Renal pelvis (tissue), 4 donors: Measurements from ENCODE around the gene KIAA1328. TPM values are rescaled to one million over a fixed set of nuclear protein-coding genes. Genes with fewer than 3 reads are reported as not detected.
"Not testable (repeated sequence)": the region's sequence is repeated elsewhere in the genome, so short reads cannot be mapped to it uniquely, and the experiment has no call there.

Source experiments
- DNase-seq: peaks from one replicate; pipeline ENCODE4 v3.0.0-alpha.2; 2013
- polyA plus RNA-seq, 3 donors: library from polyadenylated mRNA; unstranded; fragments of 120-200 nt; gene quantifications; one replicate each; pipeline ENCODE4 v1.2.1, GENCODE V29; 2013; ENCODE audit not compliant: insufficient read length in 3 of 3

Gene KIAA1328
- polyA plus RNA-seq, 3 donors: 8.5 to 14.9 (median 12.1) TPM

DNA sequence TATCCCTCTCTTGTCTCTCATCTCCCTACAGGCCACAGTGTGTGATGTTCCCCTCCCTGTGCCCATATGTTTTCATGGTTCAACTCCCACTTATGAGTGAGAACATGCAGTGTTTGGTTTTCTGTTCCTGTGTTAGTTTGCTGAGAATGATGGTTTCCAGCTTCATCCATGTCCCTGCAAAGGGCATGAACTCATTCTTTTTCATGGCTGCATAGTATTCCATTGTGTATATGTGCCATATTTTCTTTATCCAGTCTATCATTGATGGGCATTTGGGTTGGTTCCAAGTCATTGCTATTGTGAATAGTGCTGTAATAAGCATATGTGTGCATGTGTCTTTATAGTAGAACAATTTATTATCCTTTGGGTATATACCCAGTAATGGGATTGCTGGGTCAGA lies 44.9 kb downstream of the KIAA1328 start:
- not testable (repeated sequence) for DNase-seq

DNA sequence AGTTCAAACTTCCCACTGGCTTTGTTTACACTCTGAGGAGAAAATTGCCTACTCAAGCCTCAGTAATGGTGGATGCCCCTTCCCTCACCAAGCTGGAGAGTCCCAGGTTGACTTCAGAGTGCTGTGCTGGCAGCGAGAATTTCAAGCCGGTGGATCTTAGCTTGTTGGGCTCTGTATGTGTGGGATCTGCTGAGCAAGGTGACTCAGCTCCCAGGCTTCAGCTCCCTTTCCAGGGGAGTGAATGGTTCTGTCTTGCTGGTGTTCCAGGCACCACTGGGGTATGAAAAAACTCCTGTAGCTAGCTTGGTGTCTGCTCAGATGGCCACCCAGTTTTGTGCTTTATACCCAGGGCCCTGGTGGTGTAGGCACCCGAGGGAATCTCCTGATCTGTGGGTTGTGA lies 50.9 kb downstream of the KIAA1328 start:
- not testable (repeated sequence) for DNase-seq

DNA sequence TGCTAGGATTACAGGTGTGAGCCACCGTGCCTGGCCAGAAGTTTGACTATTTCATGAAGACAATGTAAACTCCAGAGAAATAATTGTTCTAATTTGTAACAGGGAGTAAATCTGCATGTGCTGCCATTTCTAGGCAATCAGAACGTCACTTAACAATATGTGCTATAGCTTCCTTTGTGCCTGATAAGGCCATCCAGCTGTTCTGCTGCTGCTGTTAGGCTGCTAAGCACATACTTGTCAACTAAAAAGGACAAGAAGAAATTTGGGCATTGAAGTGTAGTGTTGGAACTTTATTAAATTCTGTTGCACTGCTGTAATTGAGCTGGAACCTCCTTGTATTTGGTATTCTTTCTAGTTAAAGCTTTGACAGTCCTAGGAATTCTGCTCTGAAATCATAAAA lies 57.1 kb downstream of the KIAA1328 start:
- no peak for DNase-seq

DNA sequence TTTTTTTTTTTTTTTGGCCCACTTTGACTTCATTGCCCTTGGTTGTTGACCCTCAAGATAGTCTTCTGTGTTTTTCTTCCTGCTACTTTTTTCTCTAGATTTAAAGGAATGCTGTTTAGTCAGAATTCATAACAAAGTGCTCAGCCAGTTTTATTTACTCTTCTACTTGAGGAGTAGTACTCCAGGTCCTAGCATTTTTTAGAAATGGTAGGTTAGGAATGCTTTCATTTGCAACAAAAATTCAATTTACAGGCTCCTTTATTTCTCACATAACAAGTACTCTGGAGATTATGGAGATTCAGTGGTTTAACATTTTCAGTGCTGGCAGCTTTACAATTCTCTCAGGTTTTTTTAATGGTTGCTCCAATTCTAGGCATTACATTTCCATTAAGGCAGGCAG lies 58.2 kb downstream of the KIAA1328 start:
- no peak for DNase-seq

DNA sequence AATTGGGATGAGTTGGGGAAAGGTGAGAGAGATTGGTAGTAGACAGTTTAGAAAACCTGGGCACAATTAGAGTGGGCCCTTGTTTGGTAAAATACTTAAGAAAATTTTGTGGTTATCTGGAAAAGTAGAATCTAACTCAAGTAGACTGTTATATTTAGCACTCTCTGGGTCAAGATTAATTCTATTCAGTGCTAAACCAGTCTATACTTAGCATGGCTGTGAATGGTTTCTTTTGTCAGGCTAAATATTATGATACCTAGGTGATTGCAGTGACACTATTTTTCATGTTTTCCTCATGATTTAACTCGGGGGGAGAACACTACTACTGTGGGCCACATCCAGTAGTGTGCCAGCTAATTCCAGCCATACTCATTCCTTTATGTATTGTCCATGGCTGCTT lies 58.9 kb downstream of the KIAA1328 start:
- no peak for DNase-seq

DNA sequence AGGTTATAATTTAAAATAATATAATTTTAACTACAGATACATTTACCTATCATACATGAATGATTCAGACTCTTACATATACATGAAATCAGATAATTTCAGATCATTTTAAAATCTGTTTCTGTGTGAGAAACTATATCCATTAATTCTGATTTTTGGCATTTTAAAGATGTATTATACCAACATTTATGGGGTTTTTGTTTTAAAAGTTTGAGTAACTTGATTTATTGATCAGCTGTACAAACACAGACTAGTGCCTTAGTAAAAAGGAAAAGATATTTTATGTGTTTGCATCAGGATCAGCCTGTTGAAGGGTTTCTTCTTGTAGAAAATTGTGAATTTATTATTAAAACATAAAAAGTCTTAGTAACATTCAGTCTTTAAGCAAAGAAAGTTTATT lies 59.9 kb downstream of the KIAA1328 start:
- no peak for DNase-seq

DNA sequence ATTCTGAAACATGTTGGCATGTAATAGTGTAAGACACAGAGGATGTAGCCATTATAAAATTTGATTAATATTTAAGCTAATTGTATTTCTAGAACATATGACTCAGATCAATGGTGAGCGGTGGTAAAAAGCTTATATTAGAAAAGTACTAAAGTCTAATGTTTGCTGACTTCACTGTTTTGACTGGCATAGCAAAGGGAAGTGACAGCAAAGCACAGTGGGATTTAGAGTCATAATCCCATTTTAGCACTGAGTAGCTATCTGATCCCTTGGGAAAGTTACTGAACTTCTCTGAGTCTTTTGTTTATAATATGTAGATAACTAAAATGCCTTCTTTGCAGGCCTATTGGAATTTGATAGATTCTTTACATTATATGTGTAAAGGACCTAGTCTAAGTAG lies 60.4 kb downstream of the KIAA1328 start:
- no peak for DNase-seq

DNA sequence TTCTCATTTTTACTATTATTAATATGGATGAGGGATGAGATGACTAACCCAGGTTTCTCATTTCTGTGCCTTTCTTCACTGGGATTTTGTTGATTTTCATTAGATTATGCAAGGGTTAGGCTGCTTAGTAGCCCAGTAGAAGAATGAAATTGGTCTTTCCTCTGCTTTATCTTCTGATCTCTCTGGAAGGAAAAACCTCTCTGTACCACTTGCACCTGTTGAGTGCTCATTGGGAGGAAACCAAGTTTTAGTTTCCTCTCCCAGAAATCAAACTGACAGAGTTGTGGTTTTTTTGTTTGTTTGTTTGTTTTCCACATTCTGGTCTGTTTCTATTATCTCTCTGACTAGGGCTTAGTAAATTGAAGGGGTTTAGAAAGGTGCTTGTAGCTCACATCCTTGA lies 60.8 kb downstream of the KIAA1328 start:
- DNase-seq: no peak

DNA sequence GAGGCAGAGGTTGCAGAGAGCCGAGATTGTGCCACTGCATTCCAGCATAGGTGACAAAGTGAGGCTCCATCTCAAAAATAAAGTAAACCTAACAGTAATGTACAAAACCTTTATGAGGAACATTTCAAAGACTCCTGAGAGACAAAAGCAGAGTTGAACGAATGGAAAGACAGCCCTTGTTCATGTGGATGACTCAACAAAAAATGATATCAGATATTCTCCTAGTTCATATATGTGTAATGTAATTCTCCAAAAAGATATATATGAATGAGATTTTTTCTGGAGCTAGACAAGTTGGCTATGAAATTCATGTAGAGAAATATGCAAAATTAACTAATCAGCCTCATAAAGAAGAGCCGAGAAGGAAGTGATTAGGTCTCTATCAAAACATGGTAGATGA lies 61.7 kb downstream of the KIAA1328 start:
- DNase-seq: no peak

DNA sequence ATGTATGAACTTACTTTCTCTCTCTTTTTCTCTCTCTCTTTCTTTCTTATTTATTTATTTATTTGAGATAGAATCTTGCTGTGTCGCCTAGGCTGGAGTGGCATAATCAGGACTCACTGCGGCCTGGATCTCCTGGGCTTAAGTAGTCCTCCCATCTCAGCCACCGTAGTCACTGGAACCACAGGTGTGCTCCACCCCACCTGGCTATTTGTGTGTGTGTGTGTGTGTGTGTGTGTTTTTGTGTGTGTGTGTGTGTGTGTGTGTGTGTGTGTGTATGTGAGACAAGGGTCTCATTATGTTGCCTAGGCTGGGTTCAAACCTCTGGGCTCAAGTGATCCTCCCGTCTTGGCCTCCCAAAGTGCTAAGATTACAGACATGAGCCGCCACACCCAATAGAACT lies 64.3 kb downstream of the KIAA1328 start:
- no peak for DNase-seq

DNA sequence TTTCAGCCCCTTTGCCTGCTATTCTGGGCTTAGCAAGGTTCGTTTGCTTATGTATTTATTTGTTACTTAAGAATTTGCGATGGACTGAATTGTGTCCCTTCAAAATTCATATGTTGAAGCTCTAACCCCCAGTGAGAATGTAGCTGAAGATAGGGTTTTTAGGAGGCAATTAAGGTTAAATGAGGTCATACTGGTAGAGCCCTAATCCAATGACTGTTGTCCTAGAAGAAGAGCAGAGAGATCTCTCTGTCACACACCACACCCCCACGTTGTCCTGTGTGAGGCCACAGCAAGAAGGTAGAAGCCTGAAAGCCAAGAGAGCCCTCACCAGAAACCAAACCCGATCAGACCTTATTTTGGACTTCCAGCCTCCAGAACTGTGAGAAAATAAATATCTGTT lies 66.7 kb downstream of the KIAA1328 start:
- no peak for DNase-seq

DNA sequence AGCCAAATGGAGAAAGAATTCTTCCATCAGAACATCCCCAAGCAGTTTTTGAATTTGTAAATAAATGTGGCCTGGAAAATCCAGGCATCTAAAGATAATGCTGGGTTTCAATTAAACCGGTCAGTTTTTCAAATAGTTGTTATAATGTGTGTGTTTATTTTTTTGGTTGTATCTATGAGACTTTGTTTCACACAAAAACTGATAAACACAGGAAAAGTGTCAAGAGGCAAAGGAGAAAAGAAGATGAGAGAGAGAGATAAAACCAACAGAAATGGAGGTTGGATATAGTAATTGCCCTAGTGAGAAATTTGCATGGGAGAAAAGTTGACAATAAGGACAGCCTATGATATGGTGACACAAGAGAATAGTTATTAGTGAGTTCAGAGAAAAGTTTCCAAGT lies 68.3 kb downstream of the KIAA1328 start:
- no peak for DNase-seq

DNA sequence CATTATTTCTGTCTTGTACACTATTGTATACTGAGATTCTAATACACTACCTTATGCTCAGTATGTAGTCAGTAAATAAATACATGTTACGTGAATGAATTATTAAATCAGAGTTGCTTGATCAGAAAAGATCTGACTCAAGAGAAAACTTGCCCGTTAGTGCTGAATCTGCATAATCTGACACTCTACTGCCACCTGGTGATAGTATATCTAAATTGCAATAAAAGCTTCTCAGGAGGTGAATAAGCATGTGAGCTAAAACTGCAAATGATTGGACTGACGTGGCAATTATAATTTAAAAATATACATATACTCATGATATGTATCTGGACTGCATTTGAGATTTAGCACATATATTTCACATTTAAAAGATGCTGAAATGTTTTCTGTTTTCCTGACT lies 70.4 kb downstream of the KIAA1328 start:
- no peak for DNase-seq

DNA sequence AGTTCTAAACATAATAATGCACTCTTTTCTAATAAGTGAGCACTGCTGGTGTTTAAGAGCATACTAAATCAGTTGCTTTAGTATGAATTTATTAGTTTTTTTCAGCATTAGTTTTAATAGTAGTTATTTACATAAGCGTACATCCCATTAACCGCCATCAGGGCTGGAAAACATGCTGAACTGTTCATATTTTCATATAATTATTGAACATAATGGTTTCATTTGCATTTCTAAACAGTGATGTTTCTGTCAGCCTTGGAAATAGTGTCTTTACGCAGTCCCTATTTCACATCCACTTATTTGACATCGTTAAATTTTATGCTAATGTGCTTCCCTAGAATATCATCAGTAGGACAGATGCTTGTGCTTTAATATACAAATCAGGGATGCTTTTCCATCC lies 71.5 kb downstream of the KIAA1328 start:
- no peak for DNase-seq

DNA sequence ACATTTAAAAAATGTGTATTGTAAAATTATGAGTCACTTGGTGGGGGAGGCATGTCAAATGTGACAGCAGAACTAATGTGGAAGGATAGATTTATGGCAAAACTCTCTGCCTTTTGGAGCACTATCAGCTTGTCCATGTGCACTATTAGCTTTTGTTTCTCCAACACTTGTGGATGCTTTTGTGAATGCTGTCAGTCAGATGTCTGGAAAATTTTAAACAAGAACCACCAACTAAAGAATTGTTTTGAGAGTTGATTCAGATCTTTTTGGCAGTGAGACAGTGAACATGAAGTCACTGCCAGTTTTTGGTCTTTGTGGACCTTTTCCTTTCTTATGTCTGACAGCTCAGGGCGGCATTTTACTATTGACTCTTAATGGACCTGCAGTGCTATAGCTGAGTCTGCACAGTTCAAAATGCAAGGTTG lies 72.4 kb downstream of the KIAA1328 start:
- no peak for DNase-seq

DNA sequence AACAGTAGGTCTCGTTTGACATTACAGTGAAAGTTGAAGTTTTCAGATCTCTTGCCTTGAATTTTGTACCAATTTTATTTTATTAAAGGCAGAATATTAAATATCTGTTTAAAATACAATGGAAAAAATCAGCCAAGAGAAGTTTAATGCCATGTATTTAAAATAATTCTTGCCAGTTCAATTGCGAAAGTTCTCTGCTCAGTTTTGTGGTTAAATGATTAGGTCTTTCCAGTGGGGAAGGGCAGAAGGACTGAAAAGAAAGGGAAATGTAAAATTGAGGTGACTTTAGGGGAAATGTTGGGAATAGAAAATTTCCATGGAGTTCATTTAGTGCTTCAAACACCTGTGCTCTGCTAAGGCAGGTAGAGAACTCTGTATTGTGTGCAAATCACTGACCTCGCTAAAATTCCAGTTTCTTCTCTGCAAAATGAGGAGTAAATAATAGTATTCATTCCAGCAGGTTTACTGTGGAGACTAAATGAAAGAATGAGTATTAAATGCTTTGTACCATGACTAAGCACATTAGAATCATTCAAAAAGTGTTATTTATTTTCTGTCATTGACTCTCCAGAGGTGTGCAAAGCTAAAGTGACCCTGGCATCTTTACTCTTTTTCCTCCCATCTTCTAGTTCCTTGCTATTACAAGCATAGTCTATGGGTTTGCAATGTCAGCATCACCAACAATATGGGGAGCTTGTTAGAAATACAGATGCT lies 74.4 kb downstream of the KIAA1328 start:
- DNase-seq: no peak

DNA sequence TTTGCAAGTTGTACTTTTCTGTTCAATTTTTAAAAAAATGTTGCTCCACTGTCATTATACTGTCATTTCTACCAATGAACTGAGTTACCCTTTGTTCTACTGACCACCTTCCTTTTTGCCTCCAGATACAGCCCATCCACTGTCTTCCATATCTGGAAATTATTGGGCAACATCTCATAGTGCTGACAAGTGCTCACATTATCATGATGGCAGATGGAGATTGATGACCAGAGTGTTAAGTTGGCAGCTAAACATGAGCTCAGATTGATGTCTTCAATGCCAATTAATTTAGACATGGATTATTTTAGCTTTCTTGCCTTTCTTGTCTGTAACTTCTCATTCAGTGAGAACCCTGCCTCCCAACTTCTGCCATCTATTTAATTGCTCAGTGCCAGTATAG lies 76.6 kb downstream of the KIAA1328 start:
- no peak for DNase-seq

DNA sequence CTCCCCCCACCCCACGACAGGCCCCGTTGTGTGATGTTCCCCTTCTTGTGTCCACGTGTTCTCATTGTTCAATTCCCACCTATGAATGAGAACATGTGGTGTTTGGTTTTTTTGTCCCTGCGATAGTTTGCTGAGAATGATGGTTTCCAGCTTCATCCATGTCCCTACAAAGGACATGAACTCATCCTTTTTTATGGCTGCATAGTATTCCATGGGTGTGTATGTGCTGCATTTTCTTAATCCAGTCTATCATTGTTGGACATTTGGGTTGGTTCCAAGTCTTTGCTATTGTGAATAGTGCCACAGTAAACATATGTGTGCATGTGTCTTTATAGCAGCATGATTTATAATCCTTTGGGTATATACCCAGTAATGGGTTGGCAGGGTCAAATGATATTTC lies 80.4 kb downstream of the KIAA1328 start:
- DNase-seq: not testable (repeated sequence)

DNA sequence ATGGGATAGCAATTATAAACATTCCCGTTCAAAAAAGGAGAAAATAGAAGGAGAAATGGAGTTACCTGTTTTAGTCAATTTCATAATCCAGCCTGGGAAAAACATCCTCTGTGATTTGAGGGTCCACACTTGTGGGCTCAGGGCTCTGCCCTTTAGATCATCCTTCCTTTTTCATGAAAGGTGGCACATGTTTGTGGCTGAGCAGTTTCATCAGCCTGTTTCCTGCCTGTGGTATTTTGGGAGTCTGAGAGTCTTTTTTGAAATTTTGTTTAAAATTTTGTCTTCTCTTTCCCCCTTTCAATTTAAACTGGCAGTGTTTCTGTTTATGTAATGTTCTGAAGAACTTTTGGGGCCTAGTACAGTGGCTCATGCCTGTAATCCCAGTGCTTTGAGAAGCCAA lies 84.0 kb downstream of the KIAA1328 start:
- no peak for DNase-seq

DNA sequence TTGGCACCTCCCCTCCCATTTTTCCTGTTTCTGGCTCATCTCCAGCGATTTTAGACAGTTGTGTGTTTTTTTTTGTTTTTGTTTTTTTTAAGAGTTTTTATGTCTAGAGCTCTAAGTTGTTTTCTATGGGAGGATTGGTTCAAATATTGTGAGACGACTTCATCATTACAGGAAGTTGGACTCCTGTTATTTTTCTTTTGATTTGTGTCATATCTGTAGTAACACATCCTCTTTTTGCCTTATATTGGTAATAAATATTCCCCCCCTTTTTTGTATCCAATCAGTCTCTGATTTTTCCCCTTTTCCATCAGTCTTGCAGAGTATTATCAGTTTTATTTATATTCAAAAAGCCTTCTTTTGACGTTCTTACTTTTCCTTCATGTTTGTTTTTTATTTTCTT lies 89.0 kb downstream of the KIAA1328 start:
- DNase-seq: no peak

DNA sequence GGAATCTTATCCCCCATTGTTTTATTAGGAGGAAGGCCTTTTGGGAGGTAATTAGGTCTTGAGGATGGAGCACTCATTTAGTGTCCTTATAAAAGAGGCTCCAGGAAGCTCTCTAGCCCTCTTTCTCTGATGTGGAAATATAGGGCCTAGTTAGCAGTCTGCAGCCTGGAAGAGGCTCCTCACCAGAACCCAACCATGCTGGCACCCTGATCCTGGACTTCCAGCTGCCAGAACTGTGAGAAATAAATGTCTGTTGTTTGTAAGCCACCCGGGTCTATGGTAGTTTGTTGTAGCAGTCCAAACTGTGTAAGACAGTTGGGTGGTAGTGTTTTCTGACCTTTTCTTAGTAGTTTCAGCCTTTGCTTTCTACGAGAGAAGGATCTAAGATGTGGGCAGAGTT lies 100.7 kb downstream of the KIAA1328 start:
- DNase-seq: no peak

DNA sequence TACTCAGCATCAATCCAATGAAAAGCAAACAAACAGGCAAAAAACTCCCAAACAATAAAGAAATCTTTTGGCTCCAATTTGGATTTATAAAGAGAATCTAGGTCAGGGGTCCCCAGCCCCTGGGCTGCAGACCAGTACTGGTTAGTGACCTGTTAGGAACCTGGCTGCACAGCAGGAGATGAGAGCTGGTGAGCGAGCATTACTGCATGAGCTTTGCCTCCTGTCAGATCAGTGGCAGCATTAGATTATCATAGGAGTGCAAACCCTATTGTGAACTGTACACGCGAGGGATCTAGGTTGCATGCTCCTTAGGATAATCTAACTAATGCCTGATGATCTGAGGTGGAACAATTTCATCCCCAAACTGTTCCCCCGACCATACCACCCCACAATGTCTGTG lies 102.2 kb downstream of the KIAA1328 start:
- DNase-seq: no peak

DNA sequence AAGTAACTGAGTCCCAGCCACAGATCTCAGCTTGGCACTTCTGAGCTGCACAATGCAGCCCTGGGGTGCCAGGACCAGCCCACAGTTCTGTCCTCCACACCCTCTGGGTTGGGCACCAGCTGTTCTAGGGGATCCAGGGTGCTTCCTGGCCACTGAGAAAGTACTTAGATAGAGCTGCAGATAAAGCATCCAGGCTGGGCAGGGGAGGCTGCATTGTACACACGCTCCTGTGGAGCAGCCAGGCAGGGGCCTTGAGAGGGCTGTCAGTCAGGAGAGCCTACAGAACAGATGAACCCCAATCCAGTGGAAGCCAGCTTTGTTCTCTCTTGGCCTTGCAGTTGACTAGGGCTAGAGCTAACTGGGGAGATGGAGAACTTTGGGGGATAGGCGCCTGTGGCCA lies 104.6 kb downstream of the KIAA1328 start:
- DNase-seq: no peak

DNA sequence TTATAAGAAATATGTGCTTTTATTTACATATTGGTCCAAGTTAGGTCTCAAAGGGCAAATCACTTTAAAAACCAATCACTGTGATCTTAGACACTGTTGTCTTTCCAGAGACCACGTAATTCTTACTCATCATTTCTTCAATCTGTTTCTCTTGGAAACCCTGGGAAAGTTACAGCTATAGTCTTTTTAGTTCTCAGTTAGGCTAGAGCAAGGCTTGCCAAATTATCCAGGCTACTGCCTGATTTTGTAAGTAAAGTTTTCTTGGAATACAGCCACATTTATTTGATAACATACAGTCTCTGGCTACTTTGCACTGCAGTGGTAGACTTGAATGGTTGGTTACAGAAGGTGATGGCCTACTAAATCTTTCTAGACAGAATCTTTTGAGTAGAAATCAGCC lies 106.0 kb downstream of the KIAA1328 start:
- DNase-seq: peak; percentile 22

DNA sequence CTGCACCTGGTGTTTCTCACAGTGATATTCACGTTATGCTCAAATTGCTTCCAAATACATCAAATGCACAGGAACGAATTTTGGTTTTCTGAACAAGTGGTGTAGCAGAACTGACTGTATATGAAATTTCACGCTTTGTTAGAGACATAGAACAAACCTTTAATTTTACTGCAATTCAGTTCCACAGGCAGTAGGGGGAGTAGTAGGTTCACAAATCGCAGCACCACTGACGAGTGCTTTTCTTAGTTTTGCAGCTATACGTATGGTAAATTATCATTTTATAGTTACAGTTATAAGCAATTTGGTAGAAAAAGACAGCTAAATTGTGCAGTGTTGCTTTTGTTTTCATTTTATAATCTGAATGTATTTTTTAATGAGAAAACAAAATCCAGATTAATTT lies 113.3 kb downstream of the KIAA1328 start:
- DNase-seq: no peak
